Endothelial cell of umbilical vein (primary cell): Measurements from ENCODE around the gene PNKP. TPM values are rescaled to one million over a fixed set of nuclear protein-coding genes. Genes with fewer than 3 reads are reported as not detected.

Source experiments
- BruUV-seq: library from RNA; stranded (reverse); fragments of 400-500 nt; replicated peaks from 2 replicates; lab custom pipeline; 2021; lab: Mats Ljungman, UMichigan
- CTCF ChIA-PET: fragments of 300-600, 350-600 bp; sonication (Branson Sonifier 250); formaldehyde crosslinking; loops from one replicate; lab custom pipeline; 2021; ENCODE audit warnings: antibody characterized with exemption, inconsistent platforms; lab: Charles Lee
- POLR2A ChIA-PET: fragments of 300-600, 350-600 bp; sonication (Branson Sonifier 250); formaldehyde crosslinking; loops from one replicate; lab custom pipeline; 2021; ENCODE audit warnings: antibody characterized with exemption, inconsistent platforms; lab: Charles Lee
- DNase-seq: peaks from one replicate; pipeline ENCODE4 v3.0.0-alpha.2; 2011; ENCODE audit warnings: low read depth, low spot score
- FAIRE-seq: peaks from 2 replicates; lab custom pipeline; 2011; peaks lifted over from hg19 to GRCh38; lab: Jason Lieb, UNC
- H2AFZ ChIP-seq: 2 replicates; pipeline ENCODE4 v1.6.0; 2012; ENCODE audit warnings: low read depth, low read length, control low read depth, inconsistent platforms
- H3K27ac ChIP-seq: 2 replicates; pipeline ENCODE4 v1.5.1; 2011; ENCODE audit warnings: low read depth, mild to moderate bottlenecking, control low read depth, low read length, moderate library complexity; ENCODE audit not compliant: insufficient read depth
- H3K27me3 ChIP-seq, 2 experiments: 2 replicates each; pipeline versions ENCODE4 v1.6.0 to v1.6.1; 2011; ENCODE audit warnings: low read length in 2 of 2, mixed read lengths in 1 of 2; ENCODE audit not compliant: control insufficient read depth in 2 of 2, insufficient read depth in 2 of 2
- H3K36me3 ChIP-seq, 2 experiments: 2 replicates in 1 of 2; 3 replicates in 1 of 2; pipeline ENCODE4 v1.5.1; 2011; ENCODE audit warnings: low read length in 2 of 2, mild to moderate bottlenecking in 1 of 2, moderate library complexity in 1 of 2; ENCODE audit not compliant: control insufficient read depth in 2 of 2, insufficient read depth in 2 of 2; ENCODE audit errors: extremely low read depth in 1 of 2
- H3K4me1 ChIP-seq: 3 replicates; pipeline ENCODE4 v1.5.1; 2011; ENCODE audit warnings: mild to moderate bottlenecking, low read length; ENCODE audit not compliant: control insufficient read depth, insufficient read depth; ENCODE audit errors: extremely low read depth
- H3K4me2 ChIP-seq: 2 replicates; pipeline ENCODE4 v1.6.1; 2011; ENCODE audit warnings: low read length, control low read depth, mixed read lengths; ENCODE audit not compliant: insufficient read depth
- H3K4me3 ChIP-seq, 3 experiments: fragments of 200-600 bp in 1 of 3; sonication (generic), shearing (Covaris generic) in 1 of 3; replicated peaks in 1 of 3; 2 replicates each; pipeline ENCODE4 v1.5.1; 2011 to 2016; ENCODE audit warnings: control low read depth in 3 of 3, low read length in 3 of 3, mild to moderate bottlenecking in 2 of 3, inconsistent platforms in 1 of 3, low read depth in 1 of 3, moderate library complexity in 1 of 3; ENCODE audit not compliant: insufficient read depth in 1 of 3
- H3K79me2 ChIP-seq: 2 replicates; pipeline ENCODE4 v1.6.0; 2012; ENCODE audit warnings: low read length, inconsistent platforms; ENCODE audit not compliant: control insufficient read depth, insufficient read depth
- H3K9ac ChIP-seq: replicated peaks from 2 replicates; pipeline ENCODE3; 2011; ENCODE audit warnings: low read length, control low read depth; ENCODE audit not compliant: insufficient read depth; ENCODE audit errors: extremely low read depth
- H3K9me1 ChIP-seq: replicated peaks from 3 replicates; pipeline ENCODE4 v1.6.0; 2011; ENCODE audit warnings: mild to moderate bottlenecking, low read length; ENCODE audit not compliant: control insufficient read depth, insufficient read depth; ENCODE audit errors: extremely low read depth
- H3K9me3 ChIP-seq: replicated peaks from 2 replicates; pipeline ENCODE4 v1.5.1; 2012; ENCODE audit warnings: low read length, inconsistent platforms; ENCODE audit not compliant: control insufficient read depth, insufficient read depth
- H4K20me1 ChIP-seq: replicated peaks from 2 replicates; pipeline ENCODE3; 2011; ENCODE audit warnings: mild to moderate bottlenecking, low read length; ENCODE audit not compliant: control insufficient read depth, insufficient read depth; ENCODE audit errors: extremely low read depth
- EZH2 ChIP-seq: IDR thresholded peaks from 2 replicates; pipeline ENCODE4 v1.6.1; 2012; ENCODE audit warnings: borderline replicate concordance, low read depth, mild to moderate bottlenecking, moderate library complexity, low read length, inconsistent platforms; ENCODE audit not compliant: severe bottlenecking
- GATA2 ChIP-seq: IDR thresholded peaks from 2 replicates; pipeline ENCODE4 v1.7.0; 2011; ENCODE audit warnings: low read depth, mild to moderate bottlenecking, moderate library complexity, mixed read lengths, low read length; ENCODE audit not compliant: insufficient read length, insufficient read depth
- MYC ChIP-seq: IDR thresholded peaks from one replicate; pipeline ENCODE4 v1.6.1; 2011; ENCODE audit warnings: mild to moderate bottlenecking, low read depth, low read length
- POLR2AphosphoS5 ChIP-seq: IDR thresholded peaks from 2 replicates; pipeline ENCODE4 v1.6.1; 2012; ENCODE audit warnings: low read depth, mild to moderate bottlenecking, control low read depth, low read length, moderate library complexity; ENCODE audit not compliant: insufficient read depth
- dilution Hi-C: fragments of 300-500 bp; cut with MboI; formaldehyde crosslinking; loops from one replicate; pipeline ENCODE4 v1.15.0; 2019; ENCODE audit warnings: low sequenced_read_pairs; ENCODE audit not compliant: extremely low pct_ligation_motif_present
- intact Hi-C: fragments of 100-400 bp; cut with micrococcal nuclease; formaldehyde crosslinking; loops from one replicate; pipeline ENCODE4 v1.10.0; 2022
- polyA plus RNA-seq, 4 experiments: library from polyadenylated mRNA; depleted of rRNA in 3 of 4; stranded (reverse) in 3 of 4; unstranded in 1 of 4; fragments of >200 nt; gene quantifications; 2 replicates each; pipeline versions ENCODE4 v1.2.1 to v1.2.3, GENCODE V29; 2011 to 2012; ENCODE audit warnings: missing spikeins in 1 of 4
- total RNA-seq: library from RNA; stranded (reverse); gene quantifications from 2 replicates; pipeline ENCODE4 v1.2.3, GENCODE V29; 2021
- TF ChIP-seq, protein P1 (sequence below), 2 donors: IDR thresholded peaks; 1 replicate in 1 of 2; 2 replicates in 1 of 2; pipeline ENCODE4 v1.5.1; 2011; ENCODE audit warnings: low read length in 2 of 2, mild to moderate bottlenecking in 2 of 2, moderate library complexity in 2 of 2, control low read depth in 1 of 2, inconsistent platforms in 1 of 2, low read depth in 1 of 2; ENCODE audit not compliant: insufficient read depth in 1 of 2; ENCODE audit errors: extremely low read depth in 1 of 2
- TF ChIP-seq, protein P2 (sequence below): IDR thresholded peaks from 2 replicates; pipeline ENCODE4 v1.6.1; 2011; ENCODE audit not compliant: insufficient read depth, insufficient read length

Gene PNKP
- total and polyA plus RNA-seq, 2 donors (not counting 3 experiments of a cell fraction or from before 2014, with no cell fraction given), result 39.4 to 112 TPM

DNA sequence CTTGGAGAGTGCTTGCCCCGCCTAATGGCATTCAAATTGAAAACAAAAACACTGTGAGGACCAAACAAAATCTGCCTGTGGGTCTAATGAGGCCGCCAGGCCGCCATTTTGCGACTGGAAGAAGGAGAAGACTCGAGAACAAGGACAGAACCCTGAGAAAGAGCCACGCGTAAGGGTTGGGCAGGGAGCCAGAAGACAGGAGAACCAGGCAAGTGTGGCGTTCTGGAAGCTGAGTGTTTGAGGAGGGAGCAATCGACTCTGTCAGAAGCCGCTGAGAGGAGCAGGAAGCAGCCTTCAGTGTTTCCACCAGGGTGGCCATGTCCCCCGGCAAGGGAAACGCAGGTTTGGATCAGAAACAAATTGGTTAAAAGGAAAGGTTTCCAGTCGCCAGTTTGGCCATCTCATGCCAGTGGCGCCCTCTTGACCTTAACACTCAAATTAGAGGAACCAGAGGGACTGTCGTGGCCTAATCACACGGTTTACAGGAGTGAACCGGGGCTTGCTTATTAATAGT, 26.6 kb downstream of the PNKP start:
- no peak overlapping the region for H3K4me3 ChIP-seq
- H2AFZ ChIP-seq, result no peak overlapping the region
- H3K9ac ChIP-seq, result no peak overlapping the region
- no peak overlapping the region for H3K27ac ChIP-seq
- TF ChIP-seq, protein P1, sequence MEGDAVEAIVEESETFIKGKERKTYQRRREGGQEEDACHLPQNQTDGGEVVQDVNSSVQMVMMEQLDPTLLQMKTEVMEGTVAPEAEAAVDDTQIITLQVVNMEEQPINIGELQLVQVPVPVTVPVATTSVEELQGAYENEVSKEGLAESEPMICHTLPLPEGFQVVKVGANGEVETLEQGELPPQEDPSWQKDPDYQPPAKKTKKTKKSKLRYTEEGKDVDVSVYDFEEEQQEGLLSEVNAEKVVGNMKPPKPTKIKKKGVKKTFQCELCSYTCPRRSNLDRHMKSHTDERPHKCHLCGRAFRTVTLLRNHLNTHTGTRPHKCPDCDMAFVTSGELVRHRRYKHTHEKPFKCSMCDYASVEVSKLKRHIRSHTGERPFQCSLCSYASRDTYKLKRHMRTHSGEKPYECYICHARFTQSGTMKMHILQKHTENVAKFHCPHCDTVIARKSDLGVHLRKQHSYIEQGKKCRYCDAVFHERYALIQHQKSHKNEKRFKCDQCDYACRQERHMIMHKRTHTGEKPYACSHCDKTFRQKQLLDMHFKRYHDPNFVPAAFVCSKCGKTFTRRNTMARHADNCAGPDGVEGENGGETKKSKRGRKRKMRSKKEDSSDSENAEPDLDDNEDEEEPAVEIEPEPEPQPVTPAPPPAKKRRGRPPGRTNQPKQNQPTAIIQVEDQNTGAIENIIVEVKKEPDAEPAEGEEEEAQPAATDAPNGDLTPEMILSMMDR (IDR thresholded peaks at IDR 0.05; ENCODE audit: extremely low read depth in 1 of 2, insufficient read depth in 1 of 2, low read depth in 1 of 2, low read length in 2 of 2), result no peak
- TF ChIP-seq, protein P2, sequence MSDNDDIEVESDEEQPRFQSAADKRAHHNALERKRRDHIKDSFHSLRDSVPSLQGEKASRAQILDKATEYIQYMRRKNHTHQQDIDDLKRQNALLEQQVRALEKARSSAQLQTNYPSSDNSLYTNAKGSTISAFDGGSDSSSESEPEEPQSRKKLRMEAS, result no peak
- TF ChIP-seq MYC (no peak), EZH2 (no peak), GATA2 (no peak)
- no peaks in the 10 kb centered on the region for H3K4me1 ChIP-seq
- H3K4me2 ChIP-seq, result no peak overlapping the region
- no peaks in the 10 kb centered on the region for H4K20me1 ChIP-seq
- dilution Hi-C loops, result no loop called here
- H3K79me2 ChIP-seq, result no peaks in the 10 kb centered on the region
- DNase-seq (no peak), FAIRE-seq (no peak)
- POLR2A ChIA-PET, result no interaction called here
- no TSS peak for BruUV-seq
- intact Hi-C loops, result no loop called here
- CTCF ChIA-PET, result no interaction called here
- no peaks in the 10 kb centered on the region for H3K9me3 ChIP-seq
- H3K36me3 ChIP-seq, result peaks cover 2 to 23% of the 10 kb centered on the region in 2 experiments
- H3K27me3 ChIP-seq, result no peaks in the 10 kb centered on the region
- H3K9me1 ChIP-seq, result no peaks in the 10 kb centered on the region

DNA sequence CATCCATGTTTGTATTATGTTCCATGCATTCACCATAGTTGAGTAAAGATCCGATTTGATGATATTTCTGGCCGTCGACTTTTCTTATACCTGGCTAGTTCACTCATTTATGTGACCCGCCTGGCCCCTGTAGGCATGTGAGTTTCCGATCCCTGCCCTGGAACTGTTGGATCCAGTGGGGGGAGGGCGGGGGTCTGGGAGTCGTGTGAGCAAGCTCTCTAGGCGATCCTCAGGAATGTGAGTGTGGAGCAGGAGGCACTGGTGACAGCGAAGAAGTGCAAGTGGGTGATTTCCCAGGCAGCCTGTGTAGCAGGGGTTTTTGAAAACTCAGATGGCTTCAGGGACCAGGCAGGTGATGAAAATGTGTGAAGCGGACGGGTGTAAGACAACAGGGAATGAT, 27.1 kb downstream of the PNKP start:
- intact Hi-C loops (no loop called here), dilution Hi-C loops (no loop called here)
- Histone ChIP-seq H3K4me1 (no peaks in the 10 kb centered on the region), H4K20me1 (no peaks in the 10 kb centered on the region), H3K27ac (no peak overlapping the region), H3K4me3 (no peak overlapping the region), H3K79me2 (no peaks in the 10 kb centered on the region), H3K4me2 (no peak overlapping the region), H3K9me3 (no peaks in the 10 kb centered on the region), H3K27me3 (no peaks in the 10 kb centered on the region), H3K36me3 (peaks cover 2 to 27% of the 10 kb centered on the region in 2 experiments), H3K9ac (no peak overlapping the region), H3K9me1 (no peaks in the 10 kb centered on the region), H2AFZ (no peak overlapping the region)
- ChIA-PET CTCF (no interaction called here), POLR2A (no interaction called here)
- FAIRE-seq, result no peak
- no peak for DNase-seq
- BruUV-seq, result no TSS peak
- TF ChIP-seq, protein P1 (IDR thresholded peaks at IDR 0.05; ENCODE audit: extremely low read depth in 1 of 2, insufficient read depth in 1 of 2, low read depth in 1 of 2, low read length in 2 of 2), result no peak
- no peak for TF ChIP-seq POLR2AphosphoS5
- TF ChIP-seq, protein P2, result no peak
